ENCODE data around the gene CFAP54.

DNA sequence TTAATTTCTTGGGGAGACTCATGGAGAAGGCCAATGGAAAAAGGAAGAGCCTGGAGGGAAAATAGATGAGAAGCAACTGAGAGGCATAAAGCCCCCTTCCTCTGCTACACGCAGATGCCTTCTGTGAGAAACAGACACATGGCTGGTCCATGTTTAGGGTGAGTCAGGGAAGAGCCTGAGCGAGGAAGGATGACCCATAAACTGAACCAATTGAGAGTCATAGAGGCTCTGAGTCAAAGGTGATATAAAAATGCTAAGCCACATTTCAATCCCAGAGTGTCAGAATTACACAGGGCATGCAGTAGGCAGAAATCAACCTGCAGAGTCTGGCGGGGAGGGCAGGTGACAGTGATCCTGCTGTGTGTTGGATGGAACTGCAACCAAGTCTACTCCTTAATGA lies 387.6 kb downstream of the CFAP54 start:
- TF ChIP-seq POLR2A (IDR thresholded peaks at IDR 0.05; ENCODE audit: extremely low read depth, insufficient read length) (no peak), MYC (IDR thresholded peaks at IDR 0.05; ENCODE audit: low read depth, low read length) (no peak)
- TF ChIP-seq, protein P1, sequence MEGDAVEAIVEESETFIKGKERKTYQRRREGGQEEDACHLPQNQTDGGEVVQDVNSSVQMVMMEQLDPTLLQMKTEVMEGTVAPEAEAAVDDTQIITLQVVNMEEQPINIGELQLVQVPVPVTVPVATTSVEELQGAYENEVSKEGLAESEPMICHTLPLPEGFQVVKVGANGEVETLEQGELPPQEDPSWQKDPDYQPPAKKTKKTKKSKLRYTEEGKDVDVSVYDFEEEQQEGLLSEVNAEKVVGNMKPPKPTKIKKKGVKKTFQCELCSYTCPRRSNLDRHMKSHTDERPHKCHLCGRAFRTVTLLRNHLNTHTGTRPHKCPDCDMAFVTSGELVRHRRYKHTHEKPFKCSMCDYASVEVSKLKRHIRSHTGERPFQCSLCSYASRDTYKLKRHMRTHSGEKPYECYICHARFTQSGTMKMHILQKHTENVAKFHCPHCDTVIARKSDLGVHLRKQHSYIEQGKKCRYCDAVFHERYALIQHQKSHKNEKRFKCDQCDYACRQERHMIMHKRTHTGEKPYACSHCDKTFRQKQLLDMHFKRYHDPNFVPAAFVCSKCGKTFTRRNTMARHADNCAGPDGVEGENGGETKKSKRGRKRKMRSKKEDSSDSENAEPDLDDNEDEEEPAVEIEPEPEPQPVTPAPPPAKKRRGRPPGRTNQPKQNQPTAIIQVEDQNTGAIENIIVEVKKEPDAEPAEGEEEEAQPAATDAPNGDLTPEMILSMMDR (IDR thresholded peaks at IDR 0.05; ENCODE audit: low read depth, low read length), result no peak
- TF ChIP-seq, protein P2, sequence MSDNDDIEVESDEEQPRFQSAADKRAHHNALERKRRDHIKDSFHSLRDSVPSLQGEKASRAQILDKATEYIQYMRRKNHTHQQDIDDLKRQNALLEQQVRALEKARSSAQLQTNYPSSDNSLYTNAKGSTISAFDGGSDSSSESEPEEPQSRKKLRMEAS (IDR thresholded peaks at IDR 0.05; ENCODE audit: low read depth, low read length), result no peak
